NCI-H1417 treated with DMSO at 0.1 percent for 48 hours (cell line): ENCODE results near the gene DGKQ.

ENCODE experiments used
- DNase-seq: peaks from one replicate; lab custom pipeline; 2025; lab: John Stamatoyannopoulos, UW

DGKQ gene

DNA sequence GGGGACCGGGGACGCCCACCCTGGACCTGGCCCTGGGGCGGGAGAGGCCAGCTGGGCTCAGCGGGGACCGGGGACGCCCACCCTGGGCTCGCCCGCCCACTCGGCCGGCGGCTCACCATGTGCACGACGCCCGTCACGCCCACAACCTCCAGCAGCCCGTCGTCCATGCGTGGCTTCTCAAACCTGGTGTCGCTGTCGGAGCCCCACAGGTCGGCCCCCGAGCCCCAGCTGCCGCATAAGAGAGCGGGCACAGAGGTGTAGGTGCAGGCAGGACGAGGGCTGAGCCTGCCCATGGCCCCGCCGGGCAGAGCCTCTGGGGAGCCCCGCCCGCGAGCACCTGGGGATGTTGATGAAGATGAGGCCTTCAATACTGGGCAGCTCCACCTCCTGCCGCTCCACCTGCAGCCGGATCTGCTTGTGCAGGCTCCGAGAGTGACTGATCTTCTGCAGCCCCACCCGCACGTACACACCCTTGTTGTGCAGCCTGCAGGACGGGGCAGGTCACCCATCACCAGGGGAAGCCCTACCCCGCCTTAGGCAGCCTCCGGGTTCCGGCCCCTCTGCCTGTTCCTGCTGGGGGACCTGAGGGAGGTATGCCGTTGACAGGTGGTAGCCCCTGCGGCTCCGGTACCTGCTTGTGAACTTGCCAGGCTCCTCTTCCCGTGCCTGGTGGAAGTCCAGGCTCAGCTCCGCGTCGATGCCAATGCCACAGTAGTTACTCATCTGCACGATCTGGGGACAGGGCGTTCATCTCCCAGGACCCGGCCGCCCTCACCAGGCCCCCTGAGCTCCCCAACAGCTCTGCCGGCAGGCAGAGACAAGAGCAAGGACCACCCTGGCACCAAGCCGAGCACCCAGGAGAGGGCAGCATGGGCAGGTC, 11.8 kb downstream of the DGKQ start:
- DNase-seq = no peak

GRCh38 chr4:960636-961350, 12.6 kb downstream of the DGKQ start:
- no peak for DNase-seq

DNA sequence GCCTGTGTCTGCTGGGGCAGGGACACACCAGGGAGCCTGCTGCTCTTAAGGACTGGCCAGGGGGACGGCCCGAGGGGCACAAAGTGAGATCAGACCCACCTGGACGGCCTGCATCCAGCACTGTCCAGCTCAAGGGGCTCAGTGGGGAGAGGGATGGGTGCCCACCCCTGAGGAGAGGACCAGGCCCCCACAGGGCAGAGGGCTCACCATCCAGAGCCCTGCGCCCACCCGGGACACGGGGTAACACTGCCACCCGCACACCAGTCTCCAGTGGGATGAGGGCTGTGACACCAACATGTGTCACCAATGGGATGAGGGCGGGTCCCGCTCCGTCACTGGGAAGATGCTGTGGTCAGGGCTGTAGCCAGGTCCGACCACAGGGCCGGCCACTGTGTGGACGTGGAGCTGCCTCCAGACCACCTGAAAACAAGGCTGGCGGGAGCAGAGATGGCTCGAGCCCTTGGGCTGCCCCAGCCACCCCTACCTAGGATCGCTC, 13.2 kb downstream of the DGKQ start:
- no peak for DNase-seq

DNA sequence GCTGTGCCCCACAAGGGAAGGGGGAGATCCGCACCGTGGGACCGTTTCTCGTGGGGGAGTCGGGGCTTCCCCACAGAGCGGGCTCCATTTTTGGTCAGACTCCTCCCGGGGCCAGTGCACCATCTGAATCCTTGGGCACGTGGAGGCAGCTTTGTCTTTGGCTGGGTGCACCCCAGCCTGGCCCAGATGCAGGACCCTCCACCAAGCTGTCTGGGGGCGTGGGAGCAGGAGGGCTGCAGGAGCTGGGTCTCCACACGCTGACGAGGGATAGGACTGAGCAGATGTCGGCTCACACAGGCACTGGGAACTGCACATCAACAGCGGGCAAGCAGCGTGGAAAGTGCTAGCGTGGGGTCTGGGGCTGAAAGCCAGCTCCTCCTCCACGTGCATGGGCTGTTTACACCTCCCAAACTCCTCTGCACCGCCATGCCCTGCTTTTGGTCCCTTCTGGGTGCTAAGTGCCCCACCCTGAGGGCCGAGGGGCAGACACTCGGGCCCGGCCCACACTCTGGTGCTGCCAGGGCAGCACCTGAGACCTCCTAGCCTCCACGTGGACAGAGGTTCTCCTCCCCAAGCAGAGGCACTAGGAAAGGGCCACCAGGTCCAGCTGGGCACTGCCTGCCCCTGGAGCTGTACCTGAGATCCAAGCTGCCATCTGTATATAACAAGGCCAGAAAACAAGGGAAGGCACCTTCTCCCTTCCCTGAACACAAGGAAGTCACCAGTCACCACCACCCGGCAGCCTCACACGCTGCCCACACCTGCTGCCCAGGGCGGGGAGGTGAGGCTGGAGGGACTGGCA, 13.8 kb downstream of the DGKQ start:
- no peak for DNase-seq

DNA sequence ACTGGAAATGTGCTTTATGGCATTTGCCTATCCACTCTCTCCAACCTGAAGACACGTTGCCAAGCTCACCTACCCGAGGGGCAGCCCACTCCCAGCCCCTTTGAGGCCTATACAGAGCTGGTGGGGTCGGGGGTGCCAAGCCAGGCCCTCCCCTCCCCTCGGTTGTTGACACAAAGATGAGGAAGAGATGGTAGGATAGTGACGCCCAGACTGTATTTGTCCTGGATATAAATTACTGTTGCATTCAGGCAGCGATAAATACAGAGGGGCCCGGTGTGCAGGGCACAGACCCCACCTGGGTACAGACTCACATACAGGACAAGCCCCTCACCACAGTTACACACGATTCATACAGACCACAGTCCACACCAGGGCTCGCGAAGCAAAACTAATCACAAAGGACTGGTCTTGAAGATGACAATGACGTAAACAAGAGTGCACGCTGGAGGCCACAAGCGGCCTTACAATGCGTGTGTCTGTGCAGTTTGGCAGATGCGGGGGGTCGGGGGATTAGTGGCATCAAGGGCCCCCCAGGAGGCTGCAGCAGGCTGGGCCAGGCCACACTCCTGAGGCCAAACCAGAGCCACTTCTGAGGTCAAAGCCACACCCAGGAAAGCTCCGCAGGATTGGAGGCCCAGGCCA, 14.6 kb downstream of the DGKQ start:
- DNase-seq = no peak

GRCh38 chr4:958314-958665, 15.1 kb downstream of the DGKQ start:
- DNase-seq = no peak

GRCh38 chr4:957581-958313, 15.6 kb downstream of the DGKQ start:
- DNase-seq = no peak

GRCh38 chr4:957231-957580, 16.2 kb downstream of the DGKQ start:
- DNase-seq = no peak

- DNase-seq = no peak
These were observed 16.7 kb downstream of the DGKQ start for GRCh38 chr4:956531-957230.

GRCh38 chr4:955931-956381, 17.4 kb downstream of the DGKQ start:
- no peak for DNase-seq

DNA sequence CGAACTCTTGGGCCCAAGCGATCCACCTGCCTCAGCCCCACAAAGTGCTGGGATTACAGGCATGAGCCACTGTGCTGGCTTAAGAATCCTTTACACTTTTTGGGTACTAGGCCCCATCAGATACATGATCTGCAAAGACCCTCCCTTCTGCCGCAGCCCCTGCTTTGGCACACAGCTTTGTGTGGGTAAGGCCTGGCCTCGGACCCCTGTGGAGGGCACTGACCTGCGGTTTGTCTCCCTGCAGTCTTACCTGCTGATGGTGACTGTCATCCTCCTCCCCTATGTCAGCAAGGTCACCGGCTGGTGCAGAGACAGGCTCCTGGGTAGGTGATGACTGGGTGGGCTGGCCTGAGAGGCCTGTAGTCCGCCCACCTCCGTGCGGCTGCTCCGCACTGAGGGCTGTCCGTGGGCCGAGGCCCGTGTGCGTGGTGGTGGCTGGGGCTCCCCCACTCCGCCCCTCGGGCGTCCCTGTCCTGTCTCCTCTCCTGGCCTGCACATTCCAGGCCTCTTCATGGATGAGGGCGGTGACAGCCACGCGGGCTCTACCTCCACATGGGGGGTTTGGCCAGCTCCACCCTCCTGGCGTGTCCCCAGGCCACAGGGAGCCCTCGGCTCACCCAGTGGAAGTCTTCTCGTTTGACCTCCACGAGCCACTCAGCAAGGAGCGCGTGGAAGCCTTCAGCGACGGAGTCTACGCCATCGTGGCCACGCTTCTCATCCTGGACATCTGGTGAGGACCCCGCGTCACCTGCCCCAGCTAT, 18.0 kb downstream of the DGKQ start:
- DNase-seq = no peak

GRCh38 chr4:954211-955020, 19.0 kb downstream of the DGKQ start:
- DNase-seq = no peak

DNA sequence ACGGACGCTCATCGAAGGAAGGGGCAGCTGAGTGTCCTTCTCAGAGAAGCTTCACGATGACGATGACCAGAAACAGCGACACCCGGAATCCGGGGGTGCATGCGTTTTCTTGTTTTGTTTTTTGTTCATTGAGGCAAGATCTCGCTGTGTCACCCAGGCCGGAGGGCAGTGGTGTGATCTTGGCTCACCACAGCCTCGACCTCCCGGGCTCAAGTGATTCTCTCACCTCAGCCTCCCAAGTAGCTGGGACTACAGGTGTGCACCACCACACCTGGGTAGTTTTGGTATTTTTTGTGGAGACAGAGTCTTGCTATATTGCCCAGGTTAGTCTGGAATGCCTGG, 19.8 kb downstream of the DGKQ start:
- DNase-seq = no peak

GRCh38 chr4:952881-953573, 20.3 kb downstream of the DGKQ start:
- DNase-seq = no peak

DNA sequence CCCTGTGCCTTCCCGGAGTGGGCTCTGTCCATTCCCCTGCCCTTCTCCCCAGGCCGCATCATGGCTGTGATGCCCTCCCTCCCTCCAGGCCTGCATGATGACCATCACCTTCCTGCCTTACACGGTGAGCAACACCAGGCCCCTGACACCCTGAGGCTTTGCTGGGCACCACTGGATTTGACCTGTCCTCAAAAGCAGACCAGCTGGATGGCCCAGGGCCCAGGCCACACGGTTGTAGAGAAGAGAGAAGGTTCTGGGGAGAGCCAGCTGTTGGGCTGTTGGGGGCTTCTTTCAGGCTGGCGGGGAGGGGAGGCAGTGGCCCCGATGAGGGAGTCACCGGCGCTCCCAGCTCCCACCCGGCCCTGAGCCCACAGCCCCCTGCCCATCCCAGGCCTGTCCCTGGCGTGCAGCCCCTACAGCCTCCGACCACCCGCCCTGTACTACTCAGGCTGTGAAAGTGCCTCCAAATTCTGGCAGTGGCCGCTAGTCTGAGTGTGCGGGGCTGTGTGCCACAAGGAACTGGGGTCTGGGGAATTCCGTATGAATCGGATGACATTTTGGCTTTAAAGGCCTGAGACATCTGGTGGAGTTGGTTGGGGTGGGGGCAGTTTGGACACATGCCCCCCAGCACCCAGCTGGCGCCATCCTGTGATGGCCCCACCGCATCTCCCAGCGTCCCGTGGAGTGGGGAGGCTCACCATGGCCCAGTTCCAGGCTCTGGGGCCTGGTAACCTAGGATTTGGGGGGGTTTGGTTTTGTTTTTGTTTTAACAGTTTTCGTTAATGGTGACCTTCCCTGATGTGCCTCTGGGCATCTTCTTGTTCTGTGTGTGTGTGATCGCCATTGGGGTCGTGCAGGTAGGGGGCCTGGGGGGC, 21.5 kb downstream of the DGKQ start:
- DNase-seq = no peak

- no peak for DNase-seq
These were observed 22.2 kb downstream of the DGKQ start for GRCh38 chr4:951186-951585.
